Pancreas (tissue), 10 donors: ENCODE measurements around the gene RPTOR. TPM values are rescaled to one million over a fixed set of nuclear protein-coding genes. Genes with fewer than 3 reads are reported as not detected.

Experiments
- ATAC-seq, 4 donors: fragments of 200-7000 bp; cut with Tn5 transposase; one replicate each; pipeline versions ENCODE4 v1.8.0 to v1.9.1; 2020; ENCODE audit warnings: mild to moderate bottlenecking in 4 of 4, moderate library complexity in 4 of 4
- DNase-seq, 6 donors: peaks; one replicate each; pipeline ENCODE4 v3.0.0-alpha.2; 2020
- FAIRE-seq: peaks from 2 replicates; lab custom pipeline; 2012; peaks lifted over from hg19 to GRCh38; lab: Jason Lieb, UNC
- H3K27ac ChIP-seq, 4 donors: fragments of 200-600 bp; sonication (generic); 1 replicate in 3 of 4; 2 replicates in 1 of 4; pipeline versions ENCODE4 v1.5.0 to v1.8.0; 2020
- H3K27me3 ChIP-seq, 4 donors: fragments of 200-600 bp; one replicate each; pipeline ENCODE4 v1.8.0; 2021
- H3K36me3 ChIP-seq, 3 donors: fragments of 200-600 bp; sonication (generic) in 1 of 3; one replicate each; pipeline versions ENCODE4 v1.5.0 to v1.8.0; 2020 to 2021
- H3K4me1 ChIP-seq, 3 donors: fragments of 200-600 bp; one replicate each; pipeline ENCODE4 v1.8.0; 2021
- H3K4me3 ChIP-seq, 4 donors: fragments of 200-600 bp; sonication (generic) in 2 of 4; one replicate each; pipeline versions ENCODE4 v1.5.0 to v1.8.0; 2020 to 2021
- H3K9me3 ChIP-seq, 4 donors: fragments of 200-600 bp; one replicate each; pipeline ENCODE4 v1.8.0; 2021
- CTCF ChIP-seq, 4 donors: fragments of 200-600 bp; sonication (generic) in 3 of 4; IDR thresholded peaks; one replicate each; pipeline versions ENCODE4 v1.5.0 to v1.8.0; 2021; ENCODE audit warnings: antibody characterized with exemption in 4 of 4
- WGBS, 2 donors: extraction: QIAGEN DNeasy Blood & Tissue Kit; methylation state at CpG; one replicate each; pipeline ENCODE4 v1.1.7; 2013; 5-methylcytosine and 5-hydroxymethylcytosine counted together
- intact Hi-C, 3 donors: fragments of 100-400 bp; cut with DNase I; formaldehyde crosslinking; loops; one replicate each; pipeline versions ENCODE4 v1.11.1 to v1.14.2; 2022
- polyA plus RNA-seq, 2 donors: library from polyadenylated mRNA; stranded (reverse); fragments of 200-250 nt; gene quantifications; one replicate each; pipeline ENCODE4 v1.2.3, GENCODE V29; 2013
- total RNA-seq, 6 donors: library from RNA; stranded (reverse); fragmentation: NEBNext Ultra II Directional in 4 of 6; extraction: Animal tissue kit (Norgen Biotek cat#: 25700) in 4 of 6; gene quantifications; one replicate each; pipeline versions ENCODE4 v1.2.1 to v1.2.4, GENCODE V29; 2021 to 2023
- donor health status: healthy with polysubstance abuse.
- donor health status: DM: no; HTN: no; CAD: no; lungs with moderate emphysema.
- donor health status: DM: no; HTN: no; CAD: no.
- donor health status: control.
- donor health status: control.
- donor health status: Bipolar disorder and iron deficiency.
- donor health status: DM: yes; HTN: yes; CAD: no.
- donor health status: DM: no; HTN: no; CAD: no.
- donor health status: DM: no; HTN: no; CAD: no.
- donor health status: DM: yes; HTN: yes; CAD: no.

RPTOR gene
- total and polyA plus RNA-seq, 8 donors, result 5.0 to 18.9 (median 13.2) TPM

DNA sequence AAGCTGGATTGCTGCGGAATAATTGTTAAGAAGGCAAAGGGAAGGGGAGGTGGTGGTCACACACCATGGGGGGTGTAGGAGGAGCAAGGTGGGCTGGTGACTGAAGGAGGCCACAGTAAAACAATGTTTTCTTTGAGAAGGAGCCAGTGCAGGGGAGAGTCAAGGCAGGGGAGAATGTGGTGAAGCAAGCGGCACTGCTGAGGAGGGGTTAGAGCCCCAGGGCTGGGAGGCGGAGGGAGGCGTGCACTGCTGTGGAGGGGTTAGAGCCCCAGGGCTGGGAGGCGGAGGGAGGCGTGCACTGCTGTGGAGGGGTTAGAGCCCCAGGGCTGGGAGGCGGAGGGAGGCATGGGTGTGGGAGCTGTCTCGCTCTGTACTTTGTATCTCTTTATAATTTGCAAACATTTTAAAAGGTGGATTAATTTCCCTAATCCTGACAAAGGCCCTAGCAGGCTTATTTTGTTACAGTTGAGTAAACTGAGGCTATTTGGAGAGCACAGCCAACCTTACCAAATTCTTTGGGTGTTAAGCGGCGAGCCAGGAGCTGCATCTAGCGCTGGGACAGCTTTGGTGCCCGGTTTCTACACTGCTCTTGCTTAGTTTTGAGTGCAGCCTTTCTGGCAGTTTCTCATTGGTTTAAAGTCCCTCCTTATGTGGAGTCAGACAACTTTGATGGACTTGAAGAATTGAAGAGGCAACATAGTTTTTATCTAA lies 20.9 kb downstream of the RPTOR start:
- ATAC-seq (peak in 1 of 4 donors; percentile 22), FAIRE-seq (no peak), DNase-seq (no peak)
- H3K27me3 ChIP-seq, result no peaks in the 10 kb centered on the region
- 85 to 89% methylated on average over 12 of the region's 12 CpGs for WGBS, 2 donors
- intact Hi-C loops, result no loop called here
- no peak for TF ChIP-seq CTCF (IDR thresholded peaks at IDR 0.05)
- no peaks in the 10 kb centered on the region for H3K4me1 ChIP-seq
- no peaks in the 10 kb centered on the region for H3K9me3 ChIP-seq
- no peak overlapping the region for H3K4me3 ChIP-seq
- no peak overlapping the region for H3K27ac ChIP-seq
- H3K36me3 ChIP-seq, result no peaks in the 10 kb centered on the region

- H3K27me3 ChIP-seq, result no peaks in the 10 kb centered on the region
- intact Hi-C loops, result no loop called here
- no peaks in the 10 kb centered on the region for H3K36me3 ChIP-seq
- WGBS, 2 donors, result 88% methylated on average over 5 of the region's 5 CpGs
- H3K9me3 ChIP-seq, result no peaks in the 10 kb centered on the region
- no peak for TF ChIP-seq CTCF (IDR thresholded peaks at IDR 0.05)
- no peaks in the 10 kb centered on the region for H3K4me1 ChIP-seq
- DNase-seq, result no peak
- no peak overlapping the region for H3K4me3 ChIP-seq
- H3K27ac ChIP-seq, result no peak overlapping the region
- no peak for FAIRE-seq
- ATAC-seq, result no peak
Observed at GRCh38 chr17:80566054-80566400, 21.4 kb downstream of the RPTOR start.

DNA sequence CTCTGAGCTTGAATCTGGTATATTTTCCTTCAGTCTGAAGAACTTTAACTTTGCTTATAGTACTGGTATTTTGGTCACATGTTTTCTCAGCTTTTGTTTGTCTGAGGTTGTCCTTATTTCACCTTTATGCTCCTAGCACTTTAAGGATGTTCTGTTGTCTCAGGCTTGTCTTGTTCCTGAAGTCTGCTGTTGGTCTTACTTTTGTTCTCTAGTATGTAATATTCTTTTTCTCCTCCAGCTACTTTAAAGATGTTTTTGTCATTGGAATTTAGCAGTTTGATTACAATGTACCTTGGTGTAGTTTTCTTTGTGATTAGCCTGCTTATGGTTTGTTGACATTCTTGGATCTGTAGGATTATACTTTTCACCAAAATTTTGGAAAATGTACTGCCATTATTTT lies 23.6 kb downstream of the RPTOR start:
- no peak overlapping the region for H3K27ac ChIP-seq
- H3K36me3 ChIP-seq, result no peaks in the 10 kb centered on the region
- H3K9me3 ChIP-seq, result no peaks in the 10 kb centered on the region
- ATAC-seq (no peak), FAIRE-seq (no peak), DNase-seq (no peak)
- TF ChIP-seq CTCF (IDR thresholded peaks at IDR 0.05), result no peak
- no peaks in the 10 kb centered on the region for H3K4me1 ChIP-seq
- intact Hi-C loops, result no loop called here
- no peaks in the 10 kb centered on the region for H3K27me3 ChIP-seq
- no peak overlapping the region for H3K4me3 ChIP-seq

DNA sequence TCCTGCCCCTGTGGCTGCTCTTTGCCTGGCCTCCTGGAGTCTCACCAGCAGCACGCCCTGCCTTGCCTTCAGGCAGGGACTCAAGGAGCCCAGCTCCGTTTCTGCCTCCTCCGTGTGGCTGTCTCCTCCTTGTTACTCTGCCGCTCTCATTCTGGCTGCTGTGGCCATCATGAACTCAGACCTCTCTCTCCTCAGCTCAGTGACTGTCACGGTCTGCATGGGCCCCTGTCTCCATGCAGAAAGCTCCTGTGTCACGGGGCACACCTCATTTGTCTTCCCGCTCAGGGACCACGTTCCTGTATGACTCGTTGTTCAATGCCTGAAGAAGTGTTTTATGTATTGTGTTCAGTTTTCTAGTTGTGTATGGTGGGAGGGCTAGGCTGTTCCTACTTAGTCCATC lies 25.3 kb downstream of the RPTOR start:
- DNase-seq (no peak), FAIRE-seq (no peak), ATAC-seq (no peak)
- Histone ChIP-seq H3K27ac (no peak overlapping the region), H3K4me3 (no peak overlapping the region), H3K9me3 (no peaks in the 10 kb centered on the region), H3K4me1 (no peaks in the 10 kb centered on the region), H3K36me3 (no peaks in the 10 kb centered on the region), H3K27me3 (no peaks in the 10 kb centered on the region)
- intact Hi-C loops, result no loop called here
- TF ChIP-seq CTCF (IDR thresholded peaks at IDR 0.05), result no peak
- 77 to 82% methylated on average over 9 of the region's 9 CpGs for WGBS, 2 donors

DNA sequence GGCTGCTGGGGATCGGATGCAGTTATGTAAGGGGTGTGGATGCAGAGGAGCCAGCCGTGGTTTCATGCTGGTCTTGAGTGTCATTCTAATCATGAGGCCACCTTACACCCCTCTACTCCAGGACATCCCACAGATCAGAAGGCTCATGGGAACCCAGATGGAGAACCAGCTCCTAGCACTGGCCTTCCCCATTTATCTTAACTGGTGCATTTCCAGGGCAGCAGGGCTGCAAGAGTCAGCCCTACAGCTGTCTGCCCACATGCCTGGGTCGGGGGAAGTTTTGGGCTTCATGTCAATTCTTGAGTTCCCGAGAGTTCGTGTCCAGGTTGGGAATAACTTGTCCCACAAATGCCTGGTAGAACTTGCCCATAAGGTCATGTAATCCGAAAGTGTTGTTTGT lies 29.1 kb downstream of the RPTOR start:
- FAIRE-seq, result no peak
- 82 to 86% methylated on average over 6 of the region's 6 CpGs for WGBS, 2 donors
- no peak for ATAC-seq

More for the DNA sequence above, 29.1 kb downstream of the RPTOR start:
- H3K27me3 ChIP-seq, result no peaks in the 10 kb centered on the region
- H3K4me1 ChIP-seq, result no peaks in the 10 kb centered on the region
- H3K9me3 ChIP-seq, result no peaks in the 10 kb centered on the region
- no peak for DNase-seq
- no peak for TF ChIP-seq CTCF (IDR thresholded peaks at IDR 0.05)
- no peaks in the 10 kb centered on the region for H3K36me3 ChIP-seq
- no peak overlapping the region for H3K4me3 ChIP-seq
- no peak overlapping the region for H3K27ac ChIP-seq
- intact Hi-C loops, result no loop called here
